Stomach smooth muscle (tissue), 2 donors: ENCODE data around the gene ZBTB46.
A peak's percentile ranks its signal among the peaks of the same experiment; 100 is the strongest.

Experiments
- H3K27ac ChIP-seq: one replicate; pipeline ENCODE4 v1.7.0; 2013; ENCODE audit warnings: mild to moderate bottlenecking, low read length, inconsistent platforms
- H3K27me3 ChIP-seq, 2 donors: one replicate each; pipeline ENCODE4 v1.7.0; 2013; ENCODE audit warnings: low read length in 2 of 2; ENCODE audit not compliant: insufficient read depth in 2 of 2, control insufficient read depth in 1 of 2
- H3K36me3 ChIP-seq, 2 donors: one replicate each; pipeline ENCODE4 v1.7.0; 2013; ENCODE audit warnings: low read length in 2 of 2; ENCODE audit not compliant: control insufficient read depth in 2 of 2, insufficient read depth in 2 of 2
- H3K4me1 ChIP-seq: one replicate; pipeline ENCODE4 v1.7.0; 2013; ENCODE audit warnings: low read length; ENCODE audit not compliant: control insufficient read depth, insufficient read depth
- H3K4me3 ChIP-seq, 2 donors: one replicate each; pipeline ENCODE4 v1.7.0; 2013; ENCODE audit warnings: low read length in 2 of 2
- H3K9ac ChIP-seq, 2 donors: one replicate each; pipeline ENCODE4 v1.7.0; 2013; ENCODE audit warnings: low read length in 2 of 2, mild to moderate bottlenecking in 1 of 2
- H3K9me3 ChIP-seq, 2 donors: one replicate each; pipeline ENCODE4 v1.7.0; 2013; ENCODE audit warnings: low read length in 2 of 2; ENCODE audit not compliant: control insufficient read depth in 2 of 2
- donor health status: healthy.
- donor health status: Pancreatic carcinoma.

ZBTB46 gene

GRCh38 chr20:63836458-63837344 is 5.6 kb upstream of the ZBTB46 start:
- no peak overlapping the region for H3K27ac ChIP-seq
- no peak overlapping the region for H3K4me3 ChIP-seq
- no peaks in the 10 kb centered on the region for H3K27me3 ChIP-seq
- H3K36me3 ChIP-seq = no peaks in the 10 kb centered on the region
- H3K9me3 ChIP-seq = no peaks in the 10 kb centered on the region
- H3K9ac ChIP-seq = no peak overlapping the region
- H3K4me1 ChIP-seq = peaks cover 21% of the 10 kb centered on the region

GRCh38 chr20:63835021-63835858 is 4.2 kb upstream of the ZBTB46 start:
- H3K9ac ChIP-seq = no peak overlapping the region
- H3K27ac ChIP-seq = no peak overlapping the region
- H3K4me1 ChIP-seq = peaks cover 24% of the 10 kb centered on the region
- no peak overlapping the region for H3K4me3 ChIP-seq
- H3K9me3 ChIP-seq = no peaks in the 10 kb centered on the region
- H3K27me3 ChIP-seq = no peaks in the 10 kb centered on the region
- H3K36me3 ChIP-seq = no peaks in the 10 kb centered on the region

- no peak overlapping the region for H3K9ac ChIP-seq
- H3K4me3 ChIP-seq = no peak overlapping the region
- H3K27ac ChIP-seq = no peak overlapping the region
- H3K27me3 ChIP-seq = peaks cover 4 to 7% of the 10 kb centered on the region in 2 donors
- H3K9me3 ChIP-seq = no peaks in the 10 kb centered on the region
- no peaks in the 10 kb centered on the region for H3K36me3 ChIP-seq
- peaks cover 31% of the 10 kb centered on the region for H3K4me1 ChIP-seq
Measured at GRCh38 chr20:63834491-63834880, 3.4 kb upstream of the ZBTB46 start.

GRCh38 chr20:63833776-63834490 is 2.9 kb upstream of the ZBTB46 start:
- no peak overlapping the region for H3K9ac ChIP-seq
- no peaks in the 10 kb centered on the region for H3K36me3 ChIP-seq
- H3K4me1 ChIP-seq = peaks cover 34% of the 10 kb centered on the region
- no peak overlapping the region for H3K27ac ChIP-seq
- H3K4me3 ChIP-seq = no peak overlapping the region
- peaks cover 10 to 12% of the 10 kb centered on the region in 2 donors for H3K27me3 ChIP-seq
- H3K9me3 ChIP-seq = no peaks in the 10 kb centered on the region

- Histone ChIP-seq H3K9ac (no peak overlapping the region), H3K27ac (no peak overlapping the region), H3K9me3 (no peaks in the 10 kb centered on the region), H3K4me3 (peak overlapping the region in 1 of 2 donors; percentile 62), H3K36me3 (no peaks in the 10 kb centered on the region), H3K27me3 (peaks cover 13 to 18% of the 10 kb centered on the region in 2 donors), H3K4me1 (peaks cover 37% of the 10 kb centered on the region)
Measured at GRCh38 chr20:63831993-63832686, 1.1 kb upstream of the ZBTB46 start.

GRCh38 chr20:63831646-63831992 is 555 bp upstream of the ZBTB46 start:
- H3K27me3 ChIP-seq = peaks cover 17 to 19% of the 10 kb centered on the region in 2 donors
- H3K9me3 ChIP-seq = no peaks in the 10 kb centered on the region
- peak overlapping the region in 1 of 2 donors; percentile 62 for H3K4me3 ChIP-seq
- H3K27ac ChIP-seq = no peak overlapping the region
- H3K36me3 ChIP-seq = no peaks in the 10 kb centered on the region
- peaks cover 37% of the 10 kb centered on the region for H3K4me1 ChIP-seq
- H3K9ac ChIP-seq = no peak overlapping the region

GRCh38 chr20:63829945-63830835 is 874 bp downstream of the ZBTB46 start:
- Histone ChIP-seq H3K27ac (no peak overlapping the region), H3K4me1 (peaks cover 37% of the 10 kb centered on the region), H3K9ac (peak overlapping the region; percentile 48 to 58), H3K9me3 (no peaks in the 10 kb centered on the region), H3K27me3 (peaks cover 18 to 20% of the 10 kb centered on the region in 2 donors), H3K36me3 (no peaks in the 10 kb centered on the region), H3K4me3 (peak overlapping the region; percentile 75)

GRCh38 chr20:63829603-63829944 is 1.5 kb downstream of the ZBTB46 start:
- no peaks in the 10 kb centered on the region for H3K9me3 ChIP-seq
- no peaks in the 10 kb centered on the region for H3K36me3 ChIP-seq
- peaks cover 18 to 20% of the 10 kb centered on the region in 2 donors for H3K27me3 ChIP-seq
- peak overlapping the region; percentile 48 to 58 for H3K9ac ChIP-seq
- H3K4me3 ChIP-seq = peak overlapping the region; percentile 75
- H3K27ac ChIP-seq = no peak overlapping the region
- peaks cover 32% of the 10 kb centered on the region for H3K4me1 ChIP-seq

- Histone ChIP-seq H3K27ac (no peak overlapping the region), H3K4me1 (peaks cover 26% of the 10 kb centered on the region), H3K4me3 (peak overlapping the region; percentile 75), H3K9ac (no peak overlapping the region), H3K9me3 (no peaks in the 10 kb centered on the region), H3K36me3 (no peaks in the 10 kb centered on the region), H3K27me3 (peaks cover 18 to 20% of the 10 kb centered on the region in 2 donors)
Measured at GRCh38 chr20:63828951-63829350, 2.1 kb downstream of the ZBTB46 start.
